ACHN (cell line): ENCODE measurements around the gene PROKR1.

ENCODE experiments used
- DNase-seq: peaks from one replicate; pipeline ENCODE4 v3.0.0-alpha.2; 2015
- in situ Hi-C: cut with HindIII; loops from 2 replicates; pipeline ENCODE4 v1.10.0; 2017; ENCODE audit warnings: low sequenced_read_pairs, low pct_ligation_motif_present, low pct_unique_long_range_greater_than_20kb

The PROKR1 gene

GRCh38 chr2:68689553-68690537, 46.5 kb downstream of the PROKR1 start:
- no peak for DNase-seq
- in situ Hi-C loops: no loop called here

- DNase-seq: no peak
- in situ Hi-C loops: no loop called here
These were observed 47.5 kb downstream of the PROKR1 start for GRCh38 chr2:68690851-68691250.

DNA sequence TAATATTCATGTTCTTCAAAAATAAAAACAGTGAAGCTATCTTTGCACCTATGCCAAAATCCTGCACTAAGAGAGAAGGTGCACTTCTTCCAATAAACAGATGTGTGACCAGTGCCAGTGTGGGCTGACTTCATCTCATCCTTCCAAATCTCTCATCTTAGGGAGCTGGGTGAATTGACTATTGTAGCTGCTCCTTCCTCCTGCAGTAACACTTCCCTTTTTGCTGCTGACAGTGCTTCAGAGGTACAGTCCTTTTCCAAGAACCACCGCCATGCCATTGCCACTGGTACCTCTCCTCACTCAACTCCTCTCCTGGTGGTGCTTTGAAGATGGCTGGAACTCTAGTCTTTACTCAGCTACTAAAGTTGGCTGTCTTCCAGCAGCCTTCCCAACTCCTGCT, 49.1 kb downstream of the PROKR1 start:
- DNase-seq: no peak
- in situ Hi-C loops: no loop called here

DNA sequence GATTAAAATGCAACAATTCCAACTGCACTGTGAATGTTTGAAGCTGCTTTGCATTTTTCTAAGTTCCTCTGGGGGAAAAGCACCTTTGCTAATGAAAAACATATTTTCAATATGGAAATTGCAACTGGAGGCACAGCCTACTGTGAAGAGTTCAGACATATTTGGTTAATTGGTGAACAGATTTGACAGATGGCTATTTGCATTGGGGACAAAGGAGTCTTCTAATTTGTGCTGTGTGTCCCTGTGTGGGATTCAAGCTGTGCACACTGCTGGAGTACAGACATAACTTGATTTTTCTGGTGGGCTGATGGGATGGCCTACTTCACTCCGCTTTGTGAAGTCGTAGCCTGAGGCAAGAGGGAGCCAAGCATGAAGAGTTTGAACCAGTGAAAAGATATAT, 50.6 kb downstream of the PROKR1 start:
- in situ Hi-C loops: no loop called here
- no peak for DNase-seq

DNA sequence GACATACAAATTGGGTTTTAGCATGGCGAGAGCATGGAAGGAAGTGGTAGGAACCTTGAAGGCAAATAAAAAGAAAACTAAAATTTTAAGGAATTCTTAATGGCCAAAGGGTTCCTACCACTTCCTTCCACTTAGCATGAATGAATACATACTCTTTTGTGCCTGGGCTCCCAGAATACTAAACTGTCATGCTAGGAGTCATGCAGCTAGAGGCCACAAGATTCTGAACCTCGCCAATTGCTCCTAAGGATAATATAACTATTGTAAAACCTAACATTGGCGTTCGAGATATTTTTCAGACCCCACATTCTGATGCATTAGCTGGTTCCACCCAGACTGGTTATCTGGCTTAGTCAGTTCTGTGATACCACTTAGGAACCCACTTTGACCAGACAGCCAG, 52.6 kb downstream of the PROKR1 start:
- in situ Hi-C loops: no loop called here
- no peak for DNase-seq

DNA sequence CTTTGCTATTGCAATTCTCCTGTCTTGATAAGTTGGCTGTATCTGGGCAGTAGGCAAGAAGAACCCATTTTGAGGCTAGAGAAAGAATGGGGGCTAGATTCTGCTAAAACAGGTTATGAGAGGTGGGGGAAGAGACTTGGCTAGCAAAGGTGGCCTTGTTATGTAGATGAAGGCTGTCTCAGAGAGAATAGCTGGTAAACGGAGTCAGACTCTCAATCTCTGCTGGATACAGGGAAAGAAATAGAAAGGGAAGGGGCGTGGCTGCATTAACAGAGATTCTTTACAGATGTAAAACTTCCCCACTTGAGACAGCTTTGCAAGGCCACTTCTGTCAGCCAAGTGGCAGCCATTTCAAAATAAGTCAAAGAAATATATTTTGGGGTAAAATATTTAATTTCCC, 53.2 kb downstream of the PROKR1 start:
- DNase-seq: no peak
- in situ Hi-C loops: no loop called here

GRCh38 chr2:68698567-68699377, 55.4 kb downstream of the PROKR1 start:
- no peak for DNase-seq
- in situ Hi-C loops: no loop called here

DNA sequence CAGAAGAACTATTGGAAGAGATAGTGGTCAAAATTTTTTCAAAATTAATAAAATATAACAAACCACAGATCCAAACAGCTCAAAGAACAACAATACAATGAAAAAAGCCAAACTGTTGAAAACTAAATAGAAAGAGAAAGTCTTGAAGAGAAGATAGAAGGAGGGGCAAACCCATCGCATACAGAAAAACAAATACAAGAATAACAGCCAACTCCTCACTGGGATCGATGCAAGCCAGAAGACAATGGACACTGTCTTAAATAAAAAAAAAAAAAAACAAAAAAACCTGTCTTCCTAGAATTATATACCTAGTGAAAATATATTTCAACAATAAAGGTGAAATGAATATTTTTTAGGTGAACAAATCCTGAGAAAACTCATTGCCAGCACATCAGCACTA, 57.2 kb downstream of the PROKR1 start:
- DNase-seq: no peak
- in situ Hi-C loops: no loop called here

DNA sequence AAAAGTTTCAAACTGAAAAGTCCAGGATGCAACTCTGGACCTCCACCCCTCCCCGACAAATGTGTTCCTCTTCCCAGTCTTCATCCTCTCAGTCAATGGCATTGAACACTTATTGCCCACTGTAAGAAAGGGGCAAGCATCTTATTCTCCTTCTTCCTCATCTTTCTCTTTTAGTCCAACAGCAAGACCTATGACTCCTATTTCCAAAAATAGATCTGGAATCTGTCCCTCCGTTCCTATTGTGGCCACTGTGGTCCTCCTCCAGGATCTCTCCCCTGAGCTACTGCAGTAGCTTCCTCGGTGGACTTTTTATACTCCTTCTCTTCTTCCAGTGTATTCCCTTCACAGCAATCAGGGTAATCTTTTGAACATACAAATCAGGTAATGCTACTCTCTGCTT, 63.3 kb downstream of the PROKR1 start:
- no peak for DNase-seq
- in situ Hi-C loops: no loop called here
